LNCAP (cell line): Measurements from ENCODE around the gene ART5.

ENCODE experiments used
- TF ChIP-seq, protein P1 (sequence below): fragments of 450-650 bp; IDR thresholded peaks from 2 replicates; pipeline ENCODE4 v1.5.1; 2017; ENCODE audit warnings: mild to moderate bottlenecking

Gene ART5

DNA sequence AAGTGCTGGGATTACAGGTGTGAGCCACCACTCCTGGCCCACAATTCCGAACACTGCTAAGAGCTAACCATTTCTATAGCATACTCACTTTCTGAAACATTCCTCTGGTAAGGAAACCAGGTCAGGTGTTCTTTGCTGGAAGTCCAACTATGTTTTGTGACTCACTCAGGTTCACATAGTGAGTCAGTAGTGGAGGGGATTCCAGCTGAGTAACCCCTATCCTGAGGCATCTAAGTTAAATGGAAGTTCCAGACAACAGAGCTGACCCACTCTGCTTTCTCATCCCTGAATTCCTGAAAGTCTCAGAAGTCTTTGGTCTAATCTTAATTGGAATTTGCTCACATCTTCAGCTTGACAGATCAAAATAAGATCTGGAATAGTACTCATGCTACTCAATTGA, 32.4 kb upstream of the ART5 start:
- TF ChIP-seq, protein P1, sequence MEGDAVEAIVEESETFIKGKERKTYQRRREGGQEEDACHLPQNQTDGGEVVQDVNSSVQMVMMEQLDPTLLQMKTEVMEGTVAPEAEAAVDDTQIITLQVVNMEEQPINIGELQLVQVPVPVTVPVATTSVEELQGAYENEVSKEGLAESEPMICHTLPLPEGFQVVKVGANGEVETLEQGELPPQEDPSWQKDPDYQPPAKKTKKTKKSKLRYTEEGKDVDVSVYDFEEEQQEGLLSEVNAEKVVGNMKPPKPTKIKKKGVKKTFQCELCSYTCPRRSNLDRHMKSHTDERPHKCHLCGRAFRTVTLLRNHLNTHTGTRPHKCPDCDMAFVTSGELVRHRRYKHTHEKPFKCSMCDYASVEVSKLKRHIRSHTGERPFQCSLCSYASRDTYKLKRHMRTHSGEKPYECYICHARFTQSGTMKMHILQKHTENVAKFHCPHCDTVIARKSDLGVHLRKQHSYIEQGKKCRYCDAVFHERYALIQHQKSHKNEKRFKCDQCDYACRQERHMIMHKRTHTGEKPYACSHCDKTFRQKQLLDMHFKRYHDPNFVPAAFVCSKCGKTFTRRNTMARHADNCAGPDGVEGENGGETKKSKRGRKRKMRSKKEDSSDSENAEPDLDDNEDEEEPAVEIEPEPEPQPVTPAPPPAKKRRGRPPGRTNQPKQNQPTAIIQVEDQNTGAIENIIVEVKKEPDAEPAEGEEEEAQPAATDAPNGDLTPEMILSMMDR = no peak

DNA sequence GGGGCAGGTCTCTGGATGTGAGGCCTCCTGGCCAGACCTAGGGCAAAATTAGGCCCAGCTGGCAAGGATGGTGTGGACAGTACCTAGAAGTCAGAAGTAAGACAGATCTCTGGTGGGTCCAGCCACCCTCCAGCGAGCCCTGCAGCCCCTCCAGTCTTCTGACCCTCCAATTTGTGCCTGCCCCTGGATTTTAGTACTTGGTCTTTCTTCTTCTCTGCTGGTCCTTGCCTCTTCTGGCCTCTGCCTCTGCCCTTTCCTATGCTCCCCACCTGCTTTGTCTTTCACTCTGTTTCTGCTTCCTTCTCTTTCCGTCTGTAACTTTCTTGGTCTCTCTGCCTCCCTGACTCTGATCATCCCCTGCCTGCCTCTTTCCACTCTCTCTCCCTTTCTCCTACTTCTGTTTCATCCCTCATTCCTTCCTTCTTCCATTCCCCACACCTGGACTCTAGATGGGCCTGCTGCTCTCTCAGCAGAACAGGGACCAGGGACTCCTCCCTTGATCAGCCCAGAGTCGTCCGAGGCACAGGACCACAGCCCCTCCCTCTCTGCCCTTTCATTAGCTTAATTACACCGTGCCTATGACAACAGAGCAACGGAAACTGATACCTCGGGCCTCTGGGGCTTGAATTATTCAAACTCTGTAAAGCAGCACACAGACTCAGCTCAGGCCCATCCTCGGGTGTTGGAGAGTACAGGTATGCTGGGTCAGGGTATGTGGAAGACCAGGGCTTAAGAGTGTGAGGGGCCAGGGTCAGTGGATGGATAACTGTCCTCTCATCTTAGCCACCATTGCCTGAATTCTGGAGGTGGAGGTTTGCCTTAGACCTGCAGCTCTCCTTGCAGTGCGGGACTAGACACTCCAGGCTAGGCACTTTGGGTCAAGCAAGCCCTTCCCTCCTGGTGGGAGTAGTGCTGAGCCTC, 29.8 kb upstream of the ART5 start, which contains the start of gene CHRNA10:
Gene CHRNA10 (minus strand): TSS at position 51 of the 921 bp plus-strand sequence. CDS start 72 bp downstream, outside the sequence.
- TF ChIP-seq, protein P1 = no peak

DNA sequence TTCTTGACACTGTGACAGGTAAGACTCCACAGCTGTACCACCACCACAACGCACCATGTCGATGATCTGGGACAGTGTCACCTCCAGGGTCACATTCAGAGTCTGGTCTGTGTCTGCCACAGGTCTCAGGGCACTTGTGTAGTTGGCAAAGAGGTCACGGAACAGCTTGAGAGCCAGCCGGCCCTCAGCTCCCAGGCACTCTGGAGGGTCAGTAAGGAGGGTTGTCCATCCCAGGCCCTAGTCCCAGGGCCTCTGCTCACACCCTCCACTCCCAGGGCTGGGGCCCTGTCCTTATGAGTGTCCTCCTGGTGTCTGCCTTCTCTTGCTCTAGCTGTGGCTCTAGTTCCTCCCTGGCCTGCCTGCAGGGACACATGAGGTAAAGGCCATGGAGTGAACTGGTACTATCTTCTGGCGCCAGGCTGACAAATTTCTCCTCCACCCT, 28.0 kb upstream of the ART5 start:
- TF ChIP-seq, protein P1 = no peak

DNA sequence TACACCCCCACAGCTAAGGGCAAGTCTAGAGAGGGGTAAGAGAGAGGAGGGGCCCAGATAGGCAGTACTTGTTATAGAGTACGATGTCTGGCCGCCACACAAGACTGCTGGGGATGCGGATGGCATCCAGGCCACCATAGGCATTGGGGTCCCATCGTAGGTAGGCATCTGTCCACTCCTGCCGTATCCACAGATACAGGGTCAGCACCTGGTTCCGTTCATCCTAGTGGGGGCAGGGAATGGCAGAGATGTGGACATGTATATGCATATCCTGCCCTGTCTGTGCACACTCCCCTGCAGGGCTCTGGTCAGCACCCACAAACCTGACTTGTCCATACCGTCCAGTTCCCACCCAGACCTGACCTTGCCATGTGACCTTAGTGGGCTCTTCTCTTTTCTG, 27.3 kb upstream of the ART5 start:
- TF ChIP-seq, protein P1 = no peak

DNA sequence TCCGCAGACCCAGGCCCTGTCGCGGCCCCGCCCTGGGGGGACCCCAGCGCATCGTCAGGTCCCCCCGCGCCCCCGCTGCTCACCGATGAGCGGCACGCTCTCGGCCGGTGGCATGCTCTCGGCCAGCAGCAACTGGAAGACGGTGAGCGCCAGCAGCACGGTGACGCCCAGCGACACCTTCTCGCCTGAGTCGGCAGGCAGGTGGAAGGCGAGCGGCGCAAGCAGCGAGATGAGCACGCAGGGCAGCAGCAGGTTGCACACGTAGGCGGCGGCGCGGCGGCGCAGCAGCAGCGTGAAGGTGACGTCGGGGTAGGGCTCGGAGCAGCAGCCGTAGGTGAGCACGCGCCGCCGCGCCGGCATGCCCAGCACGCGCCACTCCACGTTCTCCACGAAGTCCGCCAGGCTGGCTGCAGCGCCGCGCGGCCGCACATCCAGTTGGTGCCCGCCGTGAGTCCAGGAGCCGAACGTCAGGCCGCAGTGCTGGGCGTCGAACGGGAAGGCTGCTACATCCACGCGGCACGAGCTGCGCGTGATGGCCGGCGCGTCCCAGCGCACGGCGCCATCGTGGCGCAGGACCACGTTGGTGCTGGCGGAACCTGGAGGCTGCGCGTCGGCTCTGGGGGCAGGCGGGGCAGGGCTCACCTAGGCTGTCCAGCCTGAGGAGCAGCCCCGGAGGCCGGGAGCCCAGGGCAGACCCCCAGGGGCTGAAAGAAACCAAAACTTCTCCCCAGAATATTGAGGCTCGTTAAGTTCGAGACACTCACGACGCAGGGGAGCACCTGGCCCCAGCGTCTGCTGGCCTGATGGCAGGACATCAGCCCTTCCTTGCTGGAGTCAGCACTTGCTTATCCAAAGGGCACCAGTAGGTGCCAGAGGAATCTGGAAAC, 25.6 kb upstream of the ART5 start:
- TF ChIP-seq, protein P1 = no peak

DNA sequence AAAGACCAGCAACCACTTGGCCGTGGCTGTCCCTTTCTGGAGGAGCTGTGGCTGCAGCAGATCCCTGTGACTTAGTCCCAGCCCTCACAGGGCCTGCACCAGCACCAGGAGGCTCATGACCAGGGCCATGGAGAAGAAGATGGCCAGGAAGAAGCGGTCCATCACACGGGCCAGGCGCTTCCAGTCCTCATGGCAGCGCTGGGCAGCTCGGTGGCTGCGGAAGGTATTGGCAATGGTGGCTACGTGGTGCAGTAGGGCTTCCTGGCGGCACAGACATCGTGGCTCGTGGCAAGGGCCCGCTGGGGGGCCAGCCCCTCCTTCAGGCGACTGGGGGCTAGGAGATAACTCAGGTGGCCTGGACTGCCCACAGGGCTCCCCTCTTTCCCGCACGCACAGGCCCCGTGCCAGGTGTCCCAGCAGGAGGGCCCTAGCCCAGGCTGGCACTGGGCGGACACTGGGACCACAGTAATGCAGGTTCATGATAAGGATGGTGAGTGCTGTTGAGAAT, 24.3 kb upstream of the ART5 start:
- TF ChIP-seq, protein P1 = no peak

DNA sequence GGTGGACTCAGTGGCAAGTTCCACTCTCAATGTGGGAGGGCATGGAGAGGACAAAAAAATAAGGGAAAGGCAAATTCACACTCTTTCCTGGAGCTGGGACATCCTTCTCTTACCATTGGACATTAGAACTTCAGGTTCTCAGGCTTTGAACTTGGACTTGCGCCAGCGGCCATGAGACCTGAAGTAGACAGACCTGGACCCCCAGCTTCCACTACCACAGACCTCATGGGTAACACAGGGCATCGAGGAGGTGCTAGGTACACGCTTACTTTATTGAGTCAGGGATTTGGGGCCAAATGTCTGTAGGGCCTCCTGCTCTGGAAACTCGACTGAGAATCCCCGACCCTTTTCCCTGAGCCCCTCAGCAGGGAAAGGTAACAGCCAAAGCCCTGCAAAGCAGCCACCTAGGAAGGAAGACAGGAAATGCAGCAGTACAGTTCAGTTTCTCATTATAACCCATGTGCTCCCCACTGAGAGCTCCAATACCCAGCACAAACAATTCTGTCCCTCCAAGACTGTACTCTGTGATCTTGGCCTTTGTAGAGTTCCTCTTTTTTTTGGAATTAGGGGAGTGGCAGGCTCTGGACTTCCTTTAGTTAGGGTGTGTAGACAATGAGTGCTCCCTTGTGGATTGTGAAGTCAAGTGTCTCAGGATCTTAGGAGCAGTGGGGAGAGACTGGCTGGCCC, 23.7 kb upstream of the ART5 start:
- TF ChIP-seq, protein P1 = no peak
